Measurements from ENCODE around the gene PPP4R4. TPM values are rescaled to one million over a fixed set of nuclear protein-coding genes. Genes with fewer than 3 reads are reported as not detected.

Gene PPP4R4
- total and polyA plus RNA-seq, 3 donors from 2014 or later, result 15.8 to 26.7 (median 24.3) TPM

DNA sequence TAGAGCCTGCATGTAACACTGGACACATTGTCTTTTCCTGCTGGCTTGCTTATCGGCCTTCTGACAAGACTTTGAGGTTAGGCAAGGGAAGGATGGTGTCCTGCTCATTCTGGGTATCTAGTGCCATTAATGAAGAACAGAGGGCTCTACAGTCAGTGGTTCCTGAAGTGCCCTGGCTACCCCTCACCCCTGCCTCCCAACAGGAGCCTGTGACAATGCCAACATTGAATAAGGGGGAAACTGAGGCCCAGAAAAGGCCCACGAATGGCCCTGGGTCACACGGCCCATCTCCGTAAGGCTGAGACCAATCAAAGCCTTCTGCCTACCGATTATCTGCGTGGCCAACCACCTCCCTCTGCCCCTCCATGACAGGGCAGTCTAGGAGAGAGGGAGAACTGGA lies 46.8 kb upstream of the PPP4R4 start:
- H3K27me3 ChIP-seq, result no peaks in the 10 kb centered on the region
- intact Hi-C loops (cut with DNase I; ENCODE audit: low total_unique reads), result no loop called here
- WGBS, 2 donors, result 89 to 90% methylated on average over 5 to 6 of the region's 6 CpGs
- DNase-seq, result no peak
- H3K27ac ChIP-seq, result no peak overlapping the region
- TF ChIP-seq POLR2A (IDR thresholded peaks at IDR 0.05), result no peak
- TF ChIP-seq, protein P1, sequence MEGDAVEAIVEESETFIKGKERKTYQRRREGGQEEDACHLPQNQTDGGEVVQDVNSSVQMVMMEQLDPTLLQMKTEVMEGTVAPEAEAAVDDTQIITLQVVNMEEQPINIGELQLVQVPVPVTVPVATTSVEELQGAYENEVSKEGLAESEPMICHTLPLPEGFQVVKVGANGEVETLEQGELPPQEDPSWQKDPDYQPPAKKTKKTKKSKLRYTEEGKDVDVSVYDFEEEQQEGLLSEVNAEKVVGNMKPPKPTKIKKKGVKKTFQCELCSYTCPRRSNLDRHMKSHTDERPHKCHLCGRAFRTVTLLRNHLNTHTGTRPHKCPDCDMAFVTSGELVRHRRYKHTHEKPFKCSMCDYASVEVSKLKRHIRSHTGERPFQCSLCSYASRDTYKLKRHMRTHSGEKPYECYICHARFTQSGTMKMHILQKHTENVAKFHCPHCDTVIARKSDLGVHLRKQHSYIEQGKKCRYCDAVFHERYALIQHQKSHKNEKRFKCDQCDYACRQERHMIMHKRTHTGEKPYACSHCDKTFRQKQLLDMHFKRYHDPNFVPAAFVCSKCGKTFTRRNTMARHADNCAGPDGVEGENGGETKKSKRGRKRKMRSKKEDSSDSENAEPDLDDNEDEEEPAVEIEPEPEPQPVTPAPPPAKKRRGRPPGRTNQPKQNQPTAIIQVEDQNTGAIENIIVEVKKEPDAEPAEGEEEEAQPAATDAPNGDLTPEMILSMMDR (IDR thresholded peaks at IDR 0.05), result no peak
- no peaks in the 10 kb centered on the region for H3K9me3 ChIP-seq
- H3K36me3 ChIP-seq (ENCODE audit: low read depth, missing control alignments), result no peaks in the 10 kb centered on the region
- no peaks in the 10 kb centered on the region for H3K4me1 ChIP-seq
- no peak overlapping the region for H3K4me3 ChIP-seq

- H3K4me3 ChIP-seq, result no peak overlapping the region
Measured at GRCh38 chr14:94128216-94128839, 45.8 kb upstream of the PPP4R4 start.

DNA sequence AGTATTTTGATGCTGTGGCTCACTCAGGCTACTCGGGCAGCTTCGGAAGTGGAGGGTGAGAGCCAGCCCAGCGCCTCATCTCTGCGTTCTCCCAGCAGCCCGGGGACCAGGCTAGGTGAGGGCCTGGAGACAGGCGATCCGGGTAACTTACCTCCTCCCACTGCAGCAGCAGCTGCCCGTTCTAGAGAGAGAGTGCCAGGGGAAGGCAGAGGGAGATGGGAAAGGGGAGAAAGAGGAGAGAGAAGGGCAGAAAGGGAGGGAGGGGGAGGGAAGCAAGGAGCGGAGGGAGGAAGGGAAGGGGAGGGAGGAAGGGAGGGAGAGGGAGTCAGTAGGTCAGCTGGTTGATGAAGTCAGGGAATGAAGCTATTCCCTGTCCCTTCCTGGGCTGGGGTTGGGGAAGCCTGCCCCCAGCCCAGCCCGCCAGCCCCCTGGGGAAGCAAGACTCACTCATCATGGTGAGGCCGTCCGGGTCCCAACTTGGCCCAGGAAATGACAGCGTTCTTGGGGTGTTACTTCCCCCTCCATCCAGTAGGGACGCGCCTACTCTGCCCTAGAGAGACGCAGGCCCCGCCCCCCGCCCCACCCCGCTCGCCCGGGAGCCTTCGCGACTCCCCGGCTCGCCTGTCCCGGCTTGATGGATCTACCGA lies 44.9 kb upstream of the PPP4R4 start, which contains the start of gene IFI27L2:
Gene IFI27L2, minus strand, starts transcription at position 494 of the 647 bp plus-strand sequence. Its CDS starts 40 bp downstream, at position 454.
- no peak for TF ChIP-seq POLR2A (IDR thresholded peaks at IDR 0.05)
- TF ChIP-seq, protein P1 (IDR thresholded peaks at IDR 0.05), result peak; percentile 13 to 29 (median 16)
- Histone ChIP-seq H3K4me1 (no peaks in the 10 kb centered on the region), H3K27me3 (no peaks in the 10 kb centered on the region), H3K27ac (peak within 1 kb of the TSS; percentile 88 to 91), H3K36me3 (ENCODE audit: low read depth, missing control alignments) (no peaks in the 10 kb centered on the region), H3K4me3 (peak within 1 kb of the TSS; percentile 53 to 63), H3K9me3 (no peaks in the 10 kb centered on the region)
- peak; percentile 89 for DNase-seq
- intact Hi-C loops (cut with DNase I; ENCODE audit: low total_unique reads), result no loop called here
- 0 to 1% methylated on average over 26 of the region's 27 CpGs for WGBS, 2 donors

More at GRCh38 chr14:94128216-94128839, 45.8 kb upstream of the PPP4R4 start:
- H3K4me1 ChIP-seq, result no peaks in the 10 kb centered on the region
- intact Hi-C loops (cut with DNase I; ENCODE audit: low total_unique reads), result no loop called here
- no peaks in the 10 kb centered on the region for H3K27me3 ChIP-seq
- TF ChIP-seq, protein P1 (IDR thresholded peaks at IDR 0.05), result no peak
- TF ChIP-seq POLR2A (IDR thresholded peaks at IDR 0.05), result no peak
- 84 to 85% methylated on average over 5 to 14 of the region's 14 CpGs for WGBS, 2 donors
- H3K27ac ChIP-seq, result peak overlapping the region; percentile 88 to 91
- DNase-seq, result peak; percentile 13
- H3K9me3 ChIP-seq, result no peaks in the 10 kb centered on the region
- H3K36me3 ChIP-seq (ENCODE audit: low read depth, missing control alignments), result no peaks in the 10 kb centered on the region

- no peak for TF ChIP-seq POLR2A (IDR thresholded peaks at IDR 0.05)
- TF ChIP-seq, protein P1 (IDR thresholded peaks at IDR 0.05), result peak in 1 of 3 experiments; percentile 2
- Histone ChIP-seq H3K9me3 (no peaks in the 10 kb centered on the region), H3K36me3 (ENCODE audit: low read depth, missing control alignments) (no peaks in the 10 kb centered on the region), H3K27me3 (no peaks in the 10 kb centered on the region), H3K27ac (peak overlapping the region; percentile 88 to 91), H3K4me3 (peak overlapping the region; percentile 53 to 63), H3K4me1 (no peaks in the 10 kb centered on the region)
- WGBS, 2 donors, result 0 to 1% methylated on average over 12 of the region's 12 CpGs
- peak; percentile 65 for DNase-seq
- intact Hi-C loops (cut with DNase I; ENCODE audit: low total_unique reads), result no loop called here
Measured at GRCh38 chr14:94129758-94130414, 44.2 kb upstream of the PPP4R4 start.

Measured in testis (tissue), 3 donors.